Fibroblast of mammary gland (primary cell): ENCODE data around the gene APBA2.

Source experiments
- DNase-seq: peaks from one replicate; pipeline ENCODE4 v3.0.0-alpha.2; 2010; ENCODE audit warnings: low read depth
- H3K4me3 ChIP-seq: 2 replicates; pipeline ENCODE4 v1.5.1; 2011; ENCODE audit warnings: low read depth, mild to moderate bottlenecking, low read length, moderate library complexity; ENCODE audit not compliant: control insufficient read depth
- TF ChIP-seq, protein P1 (sequence below): conservative IDR thresholded peaks from 2 replicates; pipeline ENCODE4 v1.5.1; 2011; ENCODE audit warnings: low read depth, low read length, inconsistent platforms; ENCODE audit not compliant: control insufficient read depth, insufficient read depth

Gene APBA2

DNA sequence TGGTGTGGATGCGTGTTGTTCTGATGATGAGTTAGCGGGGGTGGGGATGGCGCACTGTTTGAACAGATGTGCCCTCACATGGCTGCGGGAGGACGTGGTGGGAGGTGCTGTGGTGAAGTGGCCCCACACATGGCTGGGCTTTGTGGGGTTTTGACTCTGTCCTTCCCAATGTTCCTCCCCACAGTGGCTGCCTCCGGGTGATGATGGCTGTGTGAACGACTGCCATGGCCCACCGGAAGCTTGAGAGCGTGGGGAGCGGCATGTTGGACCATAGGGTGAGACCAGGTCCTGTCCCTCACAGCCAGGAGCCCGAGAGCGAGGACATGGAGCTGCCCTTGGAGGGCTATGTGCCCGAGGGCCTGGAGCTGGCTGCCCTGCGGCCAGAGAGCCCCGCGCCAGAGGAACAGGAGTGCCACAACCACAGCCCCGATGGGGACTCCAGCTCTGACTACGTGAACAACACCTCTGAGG lies 167.9 kb downstream of the APBA2 start:
- TF ChIP-seq, protein P1, sequence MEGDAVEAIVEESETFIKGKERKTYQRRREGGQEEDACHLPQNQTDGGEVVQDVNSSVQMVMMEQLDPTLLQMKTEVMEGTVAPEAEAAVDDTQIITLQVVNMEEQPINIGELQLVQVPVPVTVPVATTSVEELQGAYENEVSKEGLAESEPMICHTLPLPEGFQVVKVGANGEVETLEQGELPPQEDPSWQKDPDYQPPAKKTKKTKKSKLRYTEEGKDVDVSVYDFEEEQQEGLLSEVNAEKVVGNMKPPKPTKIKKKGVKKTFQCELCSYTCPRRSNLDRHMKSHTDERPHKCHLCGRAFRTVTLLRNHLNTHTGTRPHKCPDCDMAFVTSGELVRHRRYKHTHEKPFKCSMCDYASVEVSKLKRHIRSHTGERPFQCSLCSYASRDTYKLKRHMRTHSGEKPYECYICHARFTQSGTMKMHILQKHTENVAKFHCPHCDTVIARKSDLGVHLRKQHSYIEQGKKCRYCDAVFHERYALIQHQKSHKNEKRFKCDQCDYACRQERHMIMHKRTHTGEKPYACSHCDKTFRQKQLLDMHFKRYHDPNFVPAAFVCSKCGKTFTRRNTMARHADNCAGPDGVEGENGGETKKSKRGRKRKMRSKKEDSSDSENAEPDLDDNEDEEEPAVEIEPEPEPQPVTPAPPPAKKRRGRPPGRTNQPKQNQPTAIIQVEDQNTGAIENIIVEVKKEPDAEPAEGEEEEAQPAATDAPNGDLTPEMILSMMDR: no peak
- no peak overlapping the region for H3K4me3 ChIP-seq
- no peak for DNase-seq

DNA sequence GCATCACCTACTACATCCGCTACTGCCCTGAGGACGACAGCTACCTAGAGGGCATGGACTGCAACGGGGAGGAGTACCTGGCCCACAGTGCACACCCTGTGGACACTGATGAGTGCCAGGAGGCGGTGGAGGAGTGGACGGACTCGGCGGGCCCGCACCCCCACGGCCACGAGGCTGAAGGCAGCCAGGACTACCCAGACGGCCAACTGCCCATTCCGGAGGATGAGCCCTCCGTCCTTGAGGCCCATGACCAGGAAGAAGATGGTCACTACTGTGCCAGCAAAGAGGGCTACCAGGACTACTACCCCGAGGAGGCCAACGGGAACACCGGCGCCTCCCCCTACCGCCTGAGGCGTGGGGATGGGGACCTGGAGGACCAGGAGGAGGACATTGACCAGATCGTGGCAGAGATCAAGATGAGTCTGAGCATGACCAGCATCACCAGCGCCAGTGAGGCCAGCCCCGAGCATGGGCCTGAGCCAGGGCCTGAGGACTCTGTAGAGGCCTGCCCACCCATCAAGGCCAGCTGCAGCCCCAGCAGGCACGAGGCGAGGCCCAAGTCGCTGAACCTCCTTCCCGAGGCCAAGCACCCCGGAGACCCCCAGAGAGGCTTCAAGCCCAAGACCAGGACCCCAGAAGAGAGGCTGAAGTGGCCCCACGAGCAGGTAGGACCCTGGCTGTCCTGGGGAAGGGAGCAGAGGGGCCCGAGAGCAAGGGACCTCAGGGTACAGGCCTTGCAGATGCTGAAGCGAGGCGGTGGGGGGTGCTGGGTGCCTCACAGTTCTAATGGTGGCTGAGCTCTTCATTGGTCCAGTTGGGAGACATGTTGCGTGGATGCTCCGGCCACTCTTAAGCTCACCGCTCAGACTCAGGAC lies 168.6 kb downstream of the APBA2 start:
- no peak for DNase-seq
- no peak overlapping the region for H3K4me3 ChIP-seq
- TF ChIP-seq, protein P1: no peak

DNA sequence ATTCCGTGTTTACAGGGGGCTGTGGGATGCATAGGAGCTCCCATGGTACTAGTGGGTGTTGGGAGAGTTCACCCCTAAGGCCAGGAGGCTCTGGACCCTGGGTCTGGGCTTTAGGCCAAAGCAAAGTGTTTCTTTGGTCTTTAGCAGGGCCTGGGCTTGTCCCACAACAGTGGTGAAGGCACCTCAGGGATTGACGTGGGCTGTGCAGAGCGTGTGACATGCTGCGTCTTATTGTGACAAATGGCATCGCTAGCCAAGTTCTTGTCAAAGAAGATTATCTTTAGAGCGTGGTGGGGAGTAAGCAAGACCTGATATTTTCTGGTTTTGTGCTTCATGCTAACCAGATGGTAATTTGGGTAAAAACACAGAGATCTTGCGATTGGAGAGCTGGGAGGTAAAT lies 170.1 kb downstream of the APBA2 start:
- no peak overlapping the region for H3K4me3 ChIP-seq
- TF ChIP-seq, protein P1: no peak
- no peak for DNase-seq

DNA sequence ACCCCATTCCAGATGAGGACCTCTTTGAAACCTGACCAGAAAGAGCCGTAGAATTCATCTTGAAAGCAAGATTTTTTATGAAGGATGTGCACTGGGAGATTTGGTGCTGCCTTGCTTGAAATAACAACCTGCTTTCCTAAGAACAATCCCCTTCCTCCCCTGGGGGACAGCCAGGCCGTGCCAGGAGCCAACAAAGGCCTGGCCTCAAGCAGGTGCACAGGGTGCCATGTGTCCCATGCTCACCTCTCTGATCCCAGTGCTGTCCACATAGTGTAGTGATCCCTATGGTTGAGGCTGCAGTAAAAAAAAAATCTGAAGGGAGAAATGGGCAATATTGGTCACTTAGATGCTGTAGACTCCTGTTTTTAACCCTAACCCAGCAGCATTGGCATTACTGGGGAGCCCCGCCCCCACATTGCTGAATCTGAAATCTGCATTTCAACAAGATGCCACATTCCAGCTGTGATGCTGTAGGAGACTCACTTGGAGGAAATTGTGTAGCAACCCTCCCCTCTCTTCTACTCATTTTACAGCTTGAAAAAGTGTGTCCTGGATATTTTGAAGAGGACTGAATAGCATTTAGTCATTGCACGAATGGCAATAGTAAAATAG lies 171.2 kb downstream of the APBA2 start:
- no peak overlapping the region for H3K4me3 ChIP-seq
- TF ChIP-seq, protein P1: no peak
- no peak for DNase-seq

DNA sequence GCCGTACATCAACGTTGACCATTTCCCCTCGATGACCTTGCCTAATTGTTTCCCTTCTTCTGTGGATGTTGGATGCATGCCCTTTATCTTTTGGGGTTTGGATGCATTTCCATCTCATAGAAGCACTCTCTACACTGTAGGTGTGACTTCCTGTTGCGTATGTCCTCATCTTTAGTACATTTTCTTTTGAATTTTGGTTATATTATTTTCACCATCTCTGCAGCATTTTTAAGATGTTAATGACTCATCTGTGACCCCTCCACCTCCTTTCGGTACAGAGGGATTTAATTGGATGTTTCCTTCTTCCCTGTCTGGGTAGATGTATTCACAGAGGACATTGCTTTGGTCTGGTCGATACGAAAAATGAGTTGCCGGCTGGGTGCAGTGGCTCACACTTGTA lies 172.1 kb downstream of the APBA2 start:
- TF ChIP-seq, protein P1: no peak
- H3K4me3 ChIP-seq: no peak overlapping the region
- no peak for DNase-seq

DNA sequence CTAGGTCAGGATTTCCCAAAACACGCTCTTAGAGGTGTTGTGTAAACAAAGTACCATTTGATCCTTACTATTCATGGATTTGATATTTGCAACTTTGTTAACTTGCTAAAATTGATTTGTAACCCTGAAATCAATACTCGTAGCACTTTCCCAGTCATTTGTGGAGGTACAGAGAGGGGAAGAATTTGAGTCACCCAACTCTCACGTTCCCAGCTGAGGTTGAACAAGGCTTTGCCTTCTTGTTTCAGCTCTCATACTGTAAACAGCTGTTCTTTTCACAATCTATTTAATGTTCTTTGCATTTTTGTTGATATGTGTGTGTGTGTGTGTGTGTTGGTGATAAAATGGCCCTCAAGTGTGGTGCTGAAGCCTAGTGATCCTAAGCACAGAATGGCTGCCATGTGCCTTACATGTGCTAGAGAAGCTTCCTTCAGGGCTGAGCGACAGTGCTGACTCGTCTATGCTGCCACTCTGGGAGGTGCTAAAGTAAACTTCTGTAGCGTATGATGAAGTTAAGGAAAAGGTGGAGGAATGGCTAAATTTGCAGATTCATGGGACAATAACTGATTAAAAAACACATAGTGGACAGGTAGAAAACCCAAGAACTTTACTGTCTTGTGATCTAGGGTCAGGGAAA lies 173.2 kb downstream of the APBA2 start:
- DNase-seq: no peak
- H3K4me3 ChIP-seq: no peak overlapping the region
- TF ChIP-seq, protein P1: no peak
